KMS-11 (cell line): ENCODE data around the gene XRN2.

Experiments used
- H2AFZ ChIP-seq: fragments of 200-600 bp; sonication (generic); 2 replicates; pipeline ENCODE4 v1.6.1; 2016; ENCODE audit warnings: antibody characterized with exemption, mixed run types, low read depth
- H3K27ac ChIP-seq: fragments of 200-600 bp; sonication (generic); 2 replicates; pipeline ENCODE4 v1.6.1; 2016; ENCODE audit warnings: mild to moderate bottlenecking, mixed run types
- H3K27me3 ChIP-seq: fragments of 200-600 bp; sonication (generic); 2 replicates; pipeline ENCODE4 v1.6.1; 2017; ENCODE audit warnings: mild to moderate bottlenecking, low read depth, mixed run types, moderate library complexity; ENCODE audit not compliant: insufficient read depth
- H3K36me3 ChIP-seq: fragments of 200-600 bp; sonication (generic); 2 replicates; pipeline ENCODE4 v1.6.1; 2017; ENCODE audit warnings: mild to moderate bottlenecking, mixed run types; ENCODE audit not compliant: insufficient read depth
- H3K4me1 ChIP-seq: fragments of 200-600 bp; sonication (generic); 2 replicates; pipeline ENCODE4 v1.6.1; 2016; ENCODE audit warnings: mild to moderate bottlenecking, low read depth, mixed run types; ENCODE audit not compliant: poor library complexity, severe bottlenecking
- H3K4me2 ChIP-seq: fragments of 200-600 bp; sonication (generic); 2 replicates; pipeline ENCODE4 v1.7.0; 2016; ENCODE audit warnings: mild to moderate bottlenecking, mixed run types
- H3K4me3 ChIP-seq: fragments of 200-600 bp; sonication (generic); IDR thresholded peaks from 2 replicates; pipeline ENCODE4 v1.6.1; 2017; ENCODE audit warnings: low read depth, low read length, mixed read lengths; ENCODE audit not compliant: insufficient read depth
- H3K79me2 ChIP-seq: fragments of 200-600 bp; sonication (generic); 2 replicates; pipeline ENCODE4 v1.6.1; 2016; ENCODE audit warnings: low read depth, mixed run types; ENCODE audit not compliant: insufficient read depth
- H3K9ac ChIP-seq: fragments of 200-600 bp; sonication (generic); 2 replicates; pipeline ENCODE4 v1.6.1; 2016; ENCODE audit warnings: mild to moderate bottlenecking, mixed run types
- H4K20me1 ChIP-seq: fragments of 200-600 bp; sonication (generic); 2 replicates; pipeline ENCODE4 v1.6.1; 2016; ENCODE audit warnings: mild to moderate bottlenecking, mixed run types; ENCODE audit not compliant: insufficient read depth
- CTCF ChIP-seq: fragments of 200-600 bp; sonication (generic); conservative IDR thresholded peaks from 2 replicates; pipeline ENCODE4 v1.6.1; 2017; ENCODE audit warnings: low read depth, mild to moderate bottlenecking, antibody characterized with exemption, low read length, moderate library complexity, mixed read lengths

Gene XRN2

GRCh38 chr20:21377701-21378100, 74.6 kb downstream of the XRN2 start:
- Histone ChIP-seq H3K27ac (no peak overlapping the region), H3K4me3 (no peak overlapping the region), H3K4me1 (no peaks in the 10 kb centered on the region), H3K79me2 (no peaks in the 10 kb centered on the region), H3K36me3 (no peaks in the 10 kb centered on the region), H4K20me1 (no peaks in the 10 kb centered on the region), H3K9ac (no peak overlapping the region), H2AFZ (no peak overlapping the region), H3K27me3 (no peaks in the 10 kb centered on the region), H3K4me2 (no peak overlapping the region)
- no peak for TF ChIP-seq CTCF

- H3K9ac ChIP-seq, result no peak overlapping the region
- no peaks in the 10 kb centered on the region for H3K36me3 ChIP-seq
- TF ChIP-seq CTCF, result no peak
- H3K4me3 ChIP-seq, result no peak overlapping the region
- H2AFZ ChIP-seq, result no peak overlapping the region
- no peak overlapping the region for H3K4me2 ChIP-seq
- H3K27ac ChIP-seq, result no peak overlapping the region
- H3K4me1 ChIP-seq, result no peaks in the 10 kb centered on the region
- no peaks in the 10 kb centered on the region for H3K79me2 ChIP-seq
- no peaks in the 10 kb centered on the region for H3K27me3 ChIP-seq
- H4K20me1 ChIP-seq, result no peaks in the 10 kb centered on the region
These were observed 75.1 kb downstream of the XRN2 start for GRCh38 chr20:21378259-21378658.

GRCh38 chr20:21380711-21381110, 77.6 kb downstream of the XRN2 start:
- Histone ChIP-seq H3K9ac (no peak overlapping the region), H3K79me2 (no peaks in the 10 kb centered on the region), H3K4me1 (no peaks in the 10 kb centered on the region), H3K36me3 (no peaks in the 10 kb centered on the region), H3K27me3 (no peaks in the 10 kb centered on the region), H3K4me3 (no peak overlapping the region), H3K4me2 (no peak overlapping the region), H4K20me1 (no peaks in the 10 kb centered on the region), H2AFZ (no peak overlapping the region), H3K27ac (no peak overlapping the region)
- TF ChIP-seq CTCF, result no peak

- Histone ChIP-seq H3K79me2 (no peaks in the 10 kb centered on the region), H4K20me1 (no peaks in the 10 kb centered on the region), H3K4me1 (no peaks in the 10 kb centered on the region), H3K27me3 (no peaks in the 10 kb centered on the region), H3K36me3 (no peaks in the 10 kb centered on the region), H3K9ac (no peak overlapping the region), H2AFZ (no peak overlapping the region), H3K4me3 (no peak overlapping the region), H3K27ac (no peak overlapping the region), H3K4me2 (no peak overlapping the region)
- TF ChIP-seq CTCF, result no peak
These were observed 78.5 kb downstream of the XRN2 start for GRCh38 chr20:21381619-21382018.
